Upper lobe of left lung (tissue), 4 donors: ENCODE results near the gene SARDH.

ENCODE experiments used
- EP300 ChIP-seq, 4 donors: sonication (generic); formaldehyde crosslinking; IDR thresholded peaks; one replicate each; pipeline ENCODE4 v1.5.1; 2017; ENCODE audit warnings: antibody characterized with exemption in 4 of 4, control low read depth in 2 of 4
- POLR2A ChIP-seq, 4 donors: fragments of 450-650 bp; IDR thresholded peaks; one replicate each; pipeline ENCODE4 v1.5.1; 2016 to 2017; ENCODE audit warnings: antibody characterized with exemption in 4 of 4, mild to moderate bottlenecking in 2 of 4
- POLR2AphosphoS5 ChIP-seq, 2 donors: sonication (generic); formaldehyde crosslinking; IDR thresholded peaks; one replicate each; pipeline ENCODE4 v1.5.1; 2017; ENCODE audit warnings: antibody characterized with exemption in 2 of 2
- TF ChIP-seq, protein P1 (sequence below), 6 experiments: fragments of 450-650 bp in 4 of 6; fragments of 200-600 bp in 2 of 6; sonication (generic) in 2 of 6; IDR thresholded peaks; one replicate each; pipeline ENCODE4 v1.5.1; 2016 to 2019; ENCODE audit warnings: antibody characterized with exemption in 6 of 6

DNA sequence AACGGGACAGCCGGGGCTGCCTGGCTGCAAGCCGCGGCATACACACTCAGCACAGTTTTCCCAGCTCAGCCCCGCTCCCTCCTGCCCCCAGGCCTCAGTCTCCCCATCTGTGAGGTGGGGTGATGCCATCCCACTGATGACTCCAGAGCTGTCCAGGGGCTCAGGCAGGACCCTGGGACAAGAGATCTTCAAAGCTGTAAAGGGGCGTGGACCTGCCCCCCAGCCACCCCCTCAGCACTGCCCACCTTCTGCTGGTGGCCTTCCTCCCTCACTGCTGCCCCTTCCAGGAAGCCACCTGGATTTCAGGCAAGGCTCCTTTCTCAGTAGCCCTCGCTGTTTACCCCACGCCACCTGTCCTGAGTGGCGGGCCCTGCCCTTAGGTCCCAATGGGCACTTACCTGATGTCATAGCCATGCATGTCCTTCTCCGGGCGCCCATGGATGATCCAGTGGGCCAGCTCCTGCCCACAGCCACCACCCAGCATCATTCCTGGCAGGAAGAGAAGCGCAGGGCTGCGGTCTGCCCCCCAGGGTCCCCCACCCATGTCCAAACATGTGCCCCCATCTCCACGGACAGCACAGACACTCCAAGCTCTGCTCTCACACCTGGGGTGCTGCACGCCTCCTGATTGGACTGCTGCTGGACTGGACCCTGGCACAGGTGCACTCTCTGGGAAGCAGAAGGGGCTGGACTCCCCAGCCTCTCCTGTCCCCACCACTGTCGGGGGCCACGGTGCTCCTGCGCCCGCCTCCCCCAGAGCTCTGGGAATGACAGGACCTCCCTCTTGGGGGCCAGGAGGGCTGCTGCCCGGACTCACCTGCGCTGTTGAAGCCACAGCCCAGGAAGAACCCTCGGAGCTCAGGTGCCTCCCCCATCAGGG, 25.7 kb downstream of the SARDH start:
- TF ChIP-seq, protein P1, sequence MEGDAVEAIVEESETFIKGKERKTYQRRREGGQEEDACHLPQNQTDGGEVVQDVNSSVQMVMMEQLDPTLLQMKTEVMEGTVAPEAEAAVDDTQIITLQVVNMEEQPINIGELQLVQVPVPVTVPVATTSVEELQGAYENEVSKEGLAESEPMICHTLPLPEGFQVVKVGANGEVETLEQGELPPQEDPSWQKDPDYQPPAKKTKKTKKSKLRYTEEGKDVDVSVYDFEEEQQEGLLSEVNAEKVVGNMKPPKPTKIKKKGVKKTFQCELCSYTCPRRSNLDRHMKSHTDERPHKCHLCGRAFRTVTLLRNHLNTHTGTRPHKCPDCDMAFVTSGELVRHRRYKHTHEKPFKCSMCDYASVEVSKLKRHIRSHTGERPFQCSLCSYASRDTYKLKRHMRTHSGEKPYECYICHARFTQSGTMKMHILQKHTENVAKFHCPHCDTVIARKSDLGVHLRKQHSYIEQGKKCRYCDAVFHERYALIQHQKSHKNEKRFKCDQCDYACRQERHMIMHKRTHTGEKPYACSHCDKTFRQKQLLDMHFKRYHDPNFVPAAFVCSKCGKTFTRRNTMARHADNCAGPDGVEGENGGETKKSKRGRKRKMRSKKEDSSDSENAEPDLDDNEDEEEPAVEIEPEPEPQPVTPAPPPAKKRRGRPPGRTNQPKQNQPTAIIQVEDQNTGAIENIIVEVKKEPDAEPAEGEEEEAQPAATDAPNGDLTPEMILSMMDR (IDR thresholded peaks at IDR 0.05), result no peak
- no peak for TF ChIP-seq POLR2A (IDR thresholded peaks at IDR 0.05)
- no peak for TF ChIP-seq EP300 (IDR thresholded peaks at IDR 0.05)
- TF ChIP-seq POLR2AphosphoS5 (IDR thresholded peaks at IDR 0.05), result no peak
